Jurkat, Clone E6-1 (cell line): ENCODE results near the gene CTCFL.

Experiments
- DNase-seq: peaks from one replicate; pipeline ENCODE4 v3.0.0-alpha.2; 2011; ENCODE audit warnings: low read depth, low spot score
- H3K4me3 ChIP-seq: 2 replicates; pipeline ENCODE4 v1.5.1; 2011; ENCODE audit warnings: mild to moderate bottlenecking, low read length, control low read depth, moderate library complexity

CTCFL gene

DNA sequence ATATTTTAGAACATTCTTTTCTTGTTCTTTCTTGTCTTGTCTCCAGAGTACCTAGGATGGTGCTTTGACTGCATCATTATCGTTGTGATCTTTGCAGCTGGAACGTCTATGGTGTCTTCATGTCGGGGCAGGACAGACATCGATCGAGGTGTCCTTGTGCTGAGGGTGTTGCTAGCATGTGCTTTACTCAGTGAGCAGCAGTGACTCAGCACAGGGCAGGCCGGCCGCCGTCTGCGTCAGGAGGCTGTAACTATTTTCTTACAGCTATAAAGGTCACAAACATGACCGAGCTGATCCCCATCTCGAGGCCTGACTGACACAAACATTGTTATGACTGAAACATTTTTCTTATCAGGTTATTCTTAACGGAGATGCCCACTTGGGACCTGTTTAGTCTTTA is 14.9 kb upstream of the CTCFL start:
- no peak for DNase-seq

DNA sequence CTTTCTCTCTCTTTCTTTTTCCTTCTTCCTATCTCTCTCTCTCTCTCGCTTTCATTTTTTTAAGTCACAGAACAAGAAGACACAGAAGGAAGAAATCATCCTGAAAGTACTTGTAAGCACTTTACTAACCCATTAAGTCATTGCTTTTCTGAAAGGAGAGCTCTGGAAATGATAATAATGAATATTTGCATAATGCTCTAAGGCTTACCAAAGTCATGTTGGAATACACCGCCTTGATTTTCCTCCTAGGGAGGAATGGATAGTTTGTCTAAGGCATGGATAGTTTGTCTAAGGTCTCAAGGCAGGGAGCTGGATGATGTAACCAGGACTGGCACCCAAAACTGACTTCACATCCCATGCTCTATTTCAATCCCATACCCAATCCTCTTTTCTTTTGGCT is 12.9 kb upstream of the CTCFL start:
- no peak for DNase-seq
- no peak overlapping the region for H3K4me3 ChIP-seq

More for the DNA sequence above, 14.9 kb upstream of the CTCFL start:
- H3K4me3 ChIP-seq = no peak overlapping the region

DNA sequence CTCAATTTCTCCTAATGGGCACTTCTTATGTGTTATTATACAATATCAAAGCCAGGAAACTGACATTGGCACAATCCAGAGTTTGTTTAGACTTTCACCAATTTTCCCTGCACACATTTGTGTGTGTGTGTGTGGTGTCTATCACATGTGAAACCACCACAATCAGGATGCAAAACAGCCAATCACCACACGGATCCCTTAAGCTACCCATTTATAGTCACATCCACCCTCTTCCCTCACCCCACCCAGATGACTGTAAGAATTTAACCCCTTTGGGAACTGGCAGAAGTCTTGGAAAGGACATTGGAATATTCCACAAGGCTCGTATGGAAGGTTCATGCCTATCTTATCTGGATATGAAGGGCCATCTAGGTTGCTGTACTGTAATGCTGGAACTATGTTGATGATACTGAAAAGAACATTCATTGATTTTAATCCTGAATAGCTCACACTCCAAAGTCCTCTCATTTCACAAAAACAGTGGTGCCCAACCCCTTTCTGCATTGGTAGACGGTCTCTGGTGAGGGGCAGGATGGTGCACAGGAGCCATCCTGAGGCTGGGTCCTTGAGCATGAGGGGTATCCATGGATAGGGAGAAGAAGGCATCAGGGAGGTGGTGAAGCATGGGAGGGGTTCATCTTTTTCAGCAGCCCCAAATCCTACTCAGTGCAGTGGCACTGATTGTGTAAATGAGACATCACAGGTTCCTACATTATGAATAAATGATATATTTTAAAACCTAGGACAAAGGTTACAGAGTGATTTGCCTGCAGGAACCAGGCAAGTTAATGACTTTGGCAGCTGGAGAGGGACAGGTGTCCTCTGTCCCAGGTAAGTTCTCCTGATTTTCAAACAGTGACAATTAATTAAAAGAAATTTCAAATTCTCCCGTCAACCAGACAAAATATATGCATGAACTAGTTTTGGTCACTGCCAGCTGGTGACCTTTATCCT is 12.1 kb upstream of the CTCFL start:
- no peak for DNase-seq
- H3K4me3 ChIP-seq = no peak overlapping the region

DNA sequence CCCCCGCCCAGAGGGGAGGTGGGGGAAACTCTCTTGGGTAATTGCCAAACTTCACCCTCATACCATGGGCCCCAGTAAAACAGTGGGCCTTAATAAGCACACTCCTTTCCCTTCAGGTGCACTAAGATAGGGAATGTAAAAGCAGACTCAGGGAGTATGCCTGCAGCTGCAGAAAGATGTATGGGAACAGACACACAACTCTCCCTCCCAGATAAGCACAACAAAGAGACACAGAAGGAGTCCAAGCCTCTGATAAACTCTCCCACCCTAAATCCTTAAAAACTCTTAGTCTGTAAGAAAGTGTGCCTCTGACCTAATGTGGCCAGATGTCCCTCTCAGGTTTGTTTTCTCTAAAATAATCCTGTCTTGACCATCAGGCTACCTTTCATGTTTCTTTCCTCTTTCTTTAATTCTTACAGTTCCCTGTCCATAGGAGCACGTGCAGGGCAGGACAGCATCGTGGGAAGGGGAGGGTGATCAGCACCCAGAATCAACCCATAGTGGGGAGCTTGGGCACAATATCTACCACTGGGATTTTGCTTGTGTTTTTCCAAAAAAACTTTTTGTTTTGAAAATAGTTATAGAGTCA is 11.3 kb upstream of the CTCFL start:
- H3K4me3 ChIP-seq = no peak overlapping the region
- no peak for DNase-seq

DNA sequence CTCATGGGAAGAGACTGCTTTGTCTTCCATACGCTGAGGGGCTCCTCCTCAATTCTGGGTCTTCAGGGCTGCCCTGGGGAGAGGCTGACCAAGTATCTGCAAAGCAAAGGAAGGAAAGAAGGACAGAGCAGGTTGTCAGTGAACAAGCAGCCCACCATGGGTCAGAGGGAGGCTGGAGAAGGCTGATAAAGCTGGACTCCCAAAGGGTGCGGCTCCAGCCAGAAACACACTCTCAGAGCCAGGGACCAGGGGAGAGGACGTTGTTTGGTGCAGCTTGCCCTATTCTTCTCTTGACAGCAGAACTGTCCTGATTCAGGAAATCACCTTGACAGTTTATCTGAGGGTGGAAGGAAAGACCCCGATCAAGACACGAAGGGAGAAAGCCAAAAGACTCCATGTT is 10.4 kb upstream of the CTCFL start:
- DNase-seq = no peak
- no peak overlapping the region for H3K4me3 ChIP-seq

DNA sequence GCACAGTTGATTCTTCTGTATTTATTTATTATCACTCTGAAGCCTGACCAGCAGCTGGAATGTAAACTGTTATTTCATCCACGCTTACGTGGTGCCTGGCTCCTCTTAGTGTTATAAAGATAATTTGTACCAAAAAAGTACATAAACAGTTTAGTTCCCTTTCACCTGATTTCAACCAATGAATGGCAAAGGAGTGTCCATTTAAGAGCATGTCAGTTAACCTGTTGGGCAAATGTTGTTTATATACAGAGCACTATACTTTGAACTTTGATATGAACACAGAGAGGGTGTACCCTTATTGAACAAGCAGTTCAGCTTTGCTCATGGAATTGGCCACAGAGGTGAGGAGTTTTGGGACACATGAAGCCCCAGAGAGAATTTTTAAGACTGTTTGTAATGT is 7.2 kb upstream of the CTCFL start:
- no peak overlapping the region for H3K4me3 ChIP-seq
- no peak for DNase-seq

DNA sequence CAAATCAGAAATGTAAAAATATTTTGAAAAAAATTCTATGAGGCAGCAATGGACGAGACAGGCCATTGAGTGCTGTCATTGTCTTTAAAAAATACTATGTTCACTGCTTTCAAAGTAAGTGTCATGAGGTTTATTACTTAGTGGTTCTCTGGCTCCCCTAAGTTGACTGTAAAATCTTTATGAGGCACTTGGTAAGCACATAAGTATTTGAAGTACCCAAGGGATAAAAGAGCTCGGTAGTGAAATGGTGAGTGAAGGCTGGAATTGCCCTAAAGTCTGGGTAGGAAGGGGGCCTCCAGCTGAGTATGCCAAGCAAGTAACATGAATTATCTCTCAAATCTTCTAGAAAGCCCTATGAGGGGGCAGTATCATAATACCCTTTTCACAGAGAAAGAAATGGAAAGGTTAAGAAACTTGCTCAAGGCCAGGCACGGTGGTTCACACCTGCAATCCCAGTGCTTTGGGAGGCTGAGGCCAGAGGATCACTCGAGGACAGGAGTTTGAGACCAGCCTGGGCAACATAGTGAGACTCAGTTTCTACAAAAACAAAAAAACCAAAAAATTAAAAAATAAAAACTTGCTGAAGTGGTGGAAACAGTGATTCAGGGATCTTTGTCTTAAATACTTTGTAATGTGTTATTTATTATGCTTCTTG is 5.5 kb upstream of the CTCFL start:
- no peak overlapping the region for H3K4me3 ChIP-seq
- DNase-seq = no peak

DNA sequence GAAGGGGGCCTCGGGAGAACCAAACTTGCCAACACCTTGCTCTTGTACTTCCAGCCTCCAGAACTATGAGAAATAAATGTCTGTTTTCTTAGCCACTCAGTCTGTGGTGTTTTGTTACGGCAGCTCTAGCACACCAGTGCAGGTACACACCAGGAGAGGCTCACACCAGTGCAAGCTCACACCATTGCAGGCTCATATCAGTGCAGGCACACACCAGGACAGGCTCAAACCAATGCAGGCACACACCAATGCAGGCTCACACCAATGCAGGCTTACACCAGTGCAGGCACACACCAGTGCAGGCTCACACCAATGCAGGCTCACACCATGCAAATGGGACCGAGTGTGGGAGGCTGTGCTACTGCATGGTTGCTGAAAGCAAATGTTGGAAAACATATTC is 4.9 kb upstream of the CTCFL start:
- DNase-seq = no peak
- no peak overlapping the region for H3K4me3 ChIP-seq

DNA sequence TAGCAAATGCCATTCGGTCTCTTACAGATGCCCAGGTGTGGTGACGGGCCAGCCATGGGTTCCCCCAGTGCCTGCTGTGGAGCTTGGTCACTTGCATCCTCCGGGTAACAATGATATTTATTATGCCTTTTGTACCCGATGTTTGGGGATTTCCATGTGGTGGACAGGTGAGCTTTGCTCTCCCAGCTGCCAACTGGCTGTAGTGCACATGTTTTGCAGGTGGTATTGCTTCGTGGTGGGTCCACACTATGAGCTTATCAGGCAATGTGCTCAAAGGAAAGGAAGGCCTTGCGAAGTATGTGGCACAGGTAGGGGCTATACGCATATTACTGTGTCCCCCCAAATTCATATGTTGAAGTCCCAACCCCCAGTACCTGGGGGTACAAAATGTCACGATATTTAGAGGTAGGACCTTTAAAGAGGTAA is 4.2 kb upstream of the CTCFL start:
- no peak for DNase-seq
- H3K4me3 ChIP-seq = no peak overlapping the region

DNA sequence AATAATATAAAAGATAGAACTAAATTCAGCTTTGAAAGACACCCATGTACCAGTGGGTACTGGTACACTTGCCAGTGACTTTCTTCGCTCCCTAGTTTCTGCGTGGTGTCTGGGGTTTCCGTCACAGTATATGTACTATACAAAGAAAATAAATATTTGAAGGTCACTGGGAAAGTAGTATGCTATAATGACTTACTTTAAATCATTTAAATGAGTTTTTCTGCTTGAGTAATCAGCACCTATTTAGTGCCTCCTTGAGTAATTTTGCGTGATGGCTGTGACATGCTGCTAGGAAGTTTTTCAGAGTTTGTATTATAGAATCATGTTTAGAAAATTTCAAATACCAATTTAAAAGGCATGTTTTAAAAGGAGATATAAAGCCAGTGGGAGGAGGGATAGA is 3.2 kb upstream of the CTCFL start:
- DNase-seq = no peak
- no peak overlapping the region for H3K4me3 ChIP-seq

DNA sequence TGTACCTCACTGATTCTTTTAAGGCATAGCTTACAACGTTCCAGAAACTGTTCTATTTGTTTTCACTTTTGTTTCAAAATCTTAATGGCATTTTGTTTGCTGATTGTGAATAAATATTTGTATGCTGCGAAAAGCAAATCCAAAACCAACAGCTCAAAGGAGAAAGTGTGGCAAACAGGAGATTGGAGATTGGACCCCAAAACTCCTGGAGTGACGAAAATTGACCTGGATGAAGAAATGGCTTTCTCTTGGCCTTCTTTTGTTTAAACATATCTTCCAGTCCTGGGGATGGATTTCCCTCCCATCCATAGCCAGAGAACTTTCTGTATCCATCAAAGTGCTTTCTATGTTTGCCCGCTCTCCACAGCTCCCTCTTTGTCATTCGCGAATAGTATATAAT is 2.8 kb upstream of the CTCFL start:
- no peak overlapping the region for H3K4me3 ChIP-seq
- no peak for DNase-seq

DNA sequence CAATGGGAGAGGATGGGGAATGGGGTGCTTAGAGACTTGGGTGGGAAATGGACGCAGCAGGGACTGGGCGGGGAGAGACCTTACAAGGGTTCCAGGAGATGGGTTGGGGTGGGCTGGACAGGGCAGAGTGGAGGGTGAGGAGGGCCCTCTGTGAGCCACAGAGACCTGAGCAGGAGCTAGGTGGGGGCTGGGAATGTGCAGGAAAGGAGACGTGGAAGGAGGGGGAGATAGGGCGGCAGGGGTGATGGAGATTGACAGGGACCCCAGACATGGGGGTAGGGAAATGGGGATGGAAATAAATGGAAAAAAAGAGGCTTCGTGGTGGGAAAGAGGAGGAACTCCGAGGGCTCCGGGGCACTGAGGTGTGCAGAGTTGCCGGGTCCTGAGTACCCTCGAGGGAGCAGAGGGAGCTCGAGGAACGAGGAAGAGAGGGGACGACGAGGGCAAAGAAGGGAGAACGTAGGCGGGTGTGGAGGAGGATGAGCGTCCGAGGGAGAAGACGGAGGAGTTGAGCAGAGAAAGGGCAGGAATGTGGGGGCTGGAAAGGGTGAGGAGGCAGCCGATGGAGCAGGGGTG is 2.0 kb upstream of the CTCFL start:
- no peak for DNase-seq
- no peak overlapping the region for H3K4me3 ChIP-seq

DNA sequence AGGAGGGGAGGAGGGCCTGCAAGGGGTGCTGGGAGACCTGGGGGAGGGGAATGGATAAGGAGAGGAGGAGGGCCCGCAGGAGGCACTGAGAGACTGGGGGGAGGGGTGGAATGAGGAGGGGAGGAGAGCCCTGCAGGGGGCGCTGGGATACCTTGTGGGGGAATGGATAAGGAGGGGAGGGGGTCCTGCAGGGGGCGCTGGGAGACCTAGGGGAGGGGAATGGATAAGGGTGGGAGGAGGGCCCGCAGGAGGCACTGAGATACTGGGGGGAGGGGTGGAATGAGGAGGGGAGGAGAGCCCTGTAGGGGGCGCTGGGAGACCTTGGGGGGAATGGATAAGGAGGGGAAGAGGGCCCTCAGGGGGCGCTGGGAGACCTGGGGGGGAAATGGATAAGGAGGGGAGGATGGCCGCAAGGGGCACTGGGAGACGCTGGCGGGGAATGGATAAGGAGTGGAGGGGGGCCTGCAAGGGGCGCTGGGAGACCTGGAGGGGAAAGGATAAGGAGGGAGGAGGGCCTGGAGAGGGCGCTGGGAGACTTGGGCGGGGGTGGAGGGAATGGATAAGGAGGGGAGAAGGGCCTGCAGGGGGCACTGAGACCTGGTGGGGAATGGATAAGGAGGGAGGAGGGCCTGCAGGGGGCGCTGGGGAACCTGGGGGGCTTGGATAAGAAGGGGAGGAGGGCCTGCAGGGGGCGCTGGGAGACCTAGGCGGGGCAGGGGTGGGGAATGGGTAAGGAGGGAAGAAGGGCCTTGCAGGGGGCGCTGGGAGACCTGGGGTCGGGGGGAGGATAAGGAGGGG is 1.3 kb upstream of the CTCFL start:
- peak; percentile 50 for DNase-seq
- H3K4me3 ChIP-seq = no peak overlapping the region

DNA sequence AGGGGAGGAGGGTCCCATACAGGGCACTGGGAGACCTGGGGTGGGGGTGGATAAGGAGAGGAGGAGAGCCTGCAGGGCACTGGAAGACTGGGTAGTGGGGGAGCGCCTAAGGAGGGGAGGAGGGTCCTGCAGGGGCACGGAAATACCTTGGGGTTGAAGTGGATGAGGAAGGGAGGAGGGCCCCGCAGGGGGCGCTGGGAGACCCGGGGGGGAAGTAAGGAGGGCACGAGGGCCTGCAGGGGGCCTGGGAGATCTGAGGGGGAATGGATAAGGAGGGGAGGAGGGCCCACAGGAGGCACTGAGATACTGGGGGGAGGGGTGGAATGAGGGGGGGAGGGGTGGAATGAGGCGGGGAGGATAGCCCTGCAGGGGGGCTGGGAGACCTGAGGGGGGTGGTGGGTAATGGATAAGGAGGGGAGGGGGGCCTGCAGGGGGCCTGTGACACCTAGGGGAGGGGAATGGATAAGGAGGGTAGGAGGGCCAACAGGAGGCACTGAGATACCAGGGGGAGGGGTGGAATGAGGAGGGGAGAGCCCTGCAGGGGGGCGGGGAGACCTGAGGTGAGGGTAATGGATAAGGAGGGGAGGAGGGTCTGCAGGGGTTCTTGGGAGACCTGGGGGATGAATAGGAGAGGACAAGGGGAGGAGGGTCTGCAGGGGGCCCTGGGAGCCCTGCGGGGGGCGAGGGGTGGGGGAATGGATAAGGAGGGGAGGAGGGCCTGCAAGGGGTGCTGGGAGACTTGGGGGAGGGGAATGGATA is 567 bp upstream of the CTCFL start:
- no peak overlapping the region for H3K4me3 ChIP-seq

DNA sequence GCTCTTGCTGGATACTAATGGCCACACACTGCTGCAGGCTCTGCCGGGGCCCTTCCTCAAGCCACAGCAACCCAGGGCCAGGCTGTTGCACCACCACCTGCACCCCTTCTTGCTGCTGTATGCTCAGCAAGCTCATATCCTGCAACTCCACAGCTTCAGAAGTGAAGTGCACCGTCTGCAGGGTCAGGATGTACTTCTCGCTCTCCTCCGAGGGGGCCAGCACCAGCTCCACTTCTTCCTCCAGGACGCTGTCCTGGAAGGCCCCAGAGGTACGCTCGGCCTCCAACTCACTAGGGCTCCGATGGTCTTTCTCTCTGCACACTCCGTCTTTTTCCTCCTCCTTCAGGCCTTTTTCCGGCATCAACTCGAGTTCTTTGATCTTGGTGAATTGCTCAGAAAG is 1.2 kb downstream of the CTCFL start:
- no peak overlapping the region for H3K4me3 ChIP-seq
- DNase-seq = no peak

More for the DNA sequence above, 567 bp upstream of the CTCFL start:
- no peak for DNase-seq

DNA sequence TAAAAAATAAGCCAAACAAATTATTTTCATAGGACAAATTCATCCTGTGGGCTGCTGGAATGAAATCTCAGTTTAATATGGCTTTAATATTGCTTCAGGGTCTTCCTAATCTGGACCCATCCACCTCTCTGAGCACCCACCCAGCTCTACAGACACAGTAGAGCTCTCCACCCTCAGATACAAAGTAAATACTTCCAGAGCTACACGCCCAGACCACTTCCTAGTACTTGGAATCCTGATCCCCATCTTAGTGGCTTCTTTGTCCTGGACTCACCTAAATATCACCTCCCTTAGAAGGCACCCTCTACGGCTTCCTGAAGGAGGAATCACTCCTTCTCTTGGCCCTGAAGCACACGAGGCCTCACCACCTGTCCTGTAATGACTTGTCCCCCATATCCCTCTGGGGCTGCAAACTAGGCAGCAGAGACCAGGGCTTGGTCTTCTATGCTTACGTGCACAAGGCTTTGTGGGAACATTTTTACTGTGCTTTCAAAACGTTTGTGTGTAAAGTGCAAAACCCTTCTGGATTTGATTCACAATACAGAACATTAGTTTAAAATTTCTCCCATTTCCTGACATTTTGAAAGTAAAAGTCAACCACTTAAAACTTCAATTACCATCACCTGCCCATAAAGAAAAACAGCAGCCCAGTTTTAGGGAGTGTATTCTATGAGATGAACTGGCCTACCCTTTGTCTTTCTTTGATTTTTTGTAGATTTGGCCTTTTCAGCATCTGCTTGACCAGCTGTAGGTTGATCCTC is 2.4 kb downstream of the CTCFL start:
- DNase-seq = no peak

DNA sequence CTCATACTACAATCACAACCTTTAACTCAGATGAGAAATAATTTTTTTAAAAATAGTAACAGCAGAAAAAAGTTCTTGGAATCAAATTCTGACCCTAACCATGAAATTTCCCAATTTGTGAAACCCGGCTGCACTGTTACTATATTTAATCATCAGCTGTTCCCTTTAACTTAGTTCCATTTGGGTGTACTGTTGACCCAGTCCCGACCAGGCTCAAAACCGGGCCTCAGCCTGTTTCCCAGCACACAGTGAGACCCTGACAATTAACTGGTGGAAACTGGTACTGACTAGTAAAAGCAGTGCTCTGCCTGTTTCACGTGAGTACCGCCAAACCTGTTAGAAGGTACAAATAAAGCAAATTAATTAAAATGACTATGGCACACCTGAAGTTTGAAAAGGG is 7.0 kb downstream of the CTCFL start:
- H3K4me3 ChIP-seq = no peak overlapping the region
- no peak for DNase-seq

More for the DNA sequence above, 2.4 kb downstream of the CTCFL start:
- no peak overlapping the region for H3K4me3 ChIP-seq

DNA sequence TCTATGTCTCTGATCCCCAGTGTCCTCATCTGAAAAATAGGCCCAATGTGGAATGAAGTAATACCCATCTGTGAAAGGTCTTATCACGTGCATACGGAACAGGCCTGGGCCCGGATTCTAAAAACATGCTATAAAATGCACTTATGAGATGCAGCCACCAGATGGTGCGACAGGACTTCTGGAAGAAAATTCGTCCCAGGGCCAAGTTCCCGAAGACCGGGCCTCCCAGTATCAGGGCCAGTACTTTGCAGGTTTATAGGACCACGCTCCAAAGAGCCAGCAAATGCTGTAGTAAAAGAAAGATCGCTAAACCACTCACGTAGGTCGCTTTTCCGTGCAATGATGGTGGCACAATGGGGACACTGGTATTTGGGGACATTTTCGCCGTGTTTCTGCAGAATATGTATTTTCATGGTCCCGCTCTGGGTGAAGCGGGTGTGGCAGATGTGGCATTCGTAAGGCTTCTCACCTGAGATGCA is 10.6 kb downstream of the CTCFL start:
- peak; percentile 27 for DNase-seq
- no peak overlapping the region for H3K4me3 ChIP-seq
